Measurements from ENCODE around the gene IP6K2.

IP6K2 gene

DNA sequence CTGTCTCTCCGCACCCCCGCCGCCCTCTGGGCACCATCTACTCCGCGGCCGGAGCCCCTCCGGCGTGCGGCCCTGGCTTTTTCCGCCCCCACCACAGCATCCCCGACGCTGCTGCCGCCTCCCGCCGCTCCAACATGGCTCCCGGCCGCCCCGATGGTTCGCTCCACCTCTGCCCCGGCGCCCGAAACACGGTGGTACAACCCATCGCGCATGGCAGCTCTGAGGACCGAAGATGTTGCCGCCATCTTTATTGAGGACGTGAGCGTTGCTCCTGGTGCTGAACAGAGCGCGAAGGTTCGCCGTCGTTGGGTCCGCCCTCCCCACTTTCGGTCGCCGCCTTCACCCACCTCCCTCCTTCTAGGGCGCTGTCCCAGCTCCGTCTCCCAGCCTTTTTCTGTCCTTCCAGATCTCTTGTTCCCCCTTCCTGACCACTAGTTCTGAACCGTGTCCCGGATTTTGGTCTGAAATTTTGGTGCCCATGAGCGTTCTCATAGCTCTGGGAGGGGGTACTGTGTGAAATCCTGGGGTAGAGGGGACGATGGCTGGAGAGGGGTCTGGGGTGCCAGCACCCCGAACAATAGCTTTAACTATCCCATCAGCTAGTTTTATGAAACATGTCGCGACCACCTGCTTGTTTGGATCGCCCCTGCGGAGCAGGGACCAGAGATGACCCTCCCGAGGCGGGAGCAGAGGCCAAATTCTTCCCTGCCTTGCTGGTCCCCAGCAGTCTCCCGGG is 54.1 kb downstream of the IP6K2 start, which contains the start of gene CELSR3:
CELSR3 (minus strand) TSS at position 134 of the 736 bp plus-strand sequence. CDS start 252 bp downstream, outside the sequence.
- peak; percentile 65 for DNase-seq

DNA sequence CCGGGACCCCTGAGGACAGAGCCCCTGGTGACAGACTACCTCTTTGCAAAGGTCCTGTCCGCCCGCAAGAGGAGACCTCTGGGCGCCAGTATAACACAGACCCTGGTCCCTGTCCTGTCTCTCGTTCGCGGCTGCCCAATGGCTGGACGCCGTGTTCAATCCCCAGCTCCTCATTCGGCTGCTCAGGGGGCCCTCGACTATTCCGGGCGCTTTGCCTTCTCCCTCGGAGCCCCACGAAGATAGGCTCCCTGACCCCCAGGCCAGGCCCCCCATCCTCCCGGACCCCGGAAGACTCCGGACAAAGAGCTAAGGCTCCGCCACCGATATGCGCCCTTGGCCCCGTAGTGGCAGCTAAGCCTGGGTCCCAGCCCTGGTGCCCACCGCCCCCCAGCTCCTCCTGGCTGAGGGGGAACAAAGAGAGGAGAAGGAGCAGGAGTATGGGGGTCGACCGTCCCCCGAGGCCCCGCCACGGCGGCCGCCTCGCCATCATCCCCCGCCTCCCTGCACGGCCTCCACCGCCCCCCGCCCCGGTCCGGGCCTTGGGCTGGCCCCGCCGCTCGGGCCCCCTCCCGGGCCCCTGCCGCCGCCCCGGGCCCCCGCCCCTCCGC is 54.8 kb downstream of the IP6K2 start:
- DNase-seq = no peak

DNA sequence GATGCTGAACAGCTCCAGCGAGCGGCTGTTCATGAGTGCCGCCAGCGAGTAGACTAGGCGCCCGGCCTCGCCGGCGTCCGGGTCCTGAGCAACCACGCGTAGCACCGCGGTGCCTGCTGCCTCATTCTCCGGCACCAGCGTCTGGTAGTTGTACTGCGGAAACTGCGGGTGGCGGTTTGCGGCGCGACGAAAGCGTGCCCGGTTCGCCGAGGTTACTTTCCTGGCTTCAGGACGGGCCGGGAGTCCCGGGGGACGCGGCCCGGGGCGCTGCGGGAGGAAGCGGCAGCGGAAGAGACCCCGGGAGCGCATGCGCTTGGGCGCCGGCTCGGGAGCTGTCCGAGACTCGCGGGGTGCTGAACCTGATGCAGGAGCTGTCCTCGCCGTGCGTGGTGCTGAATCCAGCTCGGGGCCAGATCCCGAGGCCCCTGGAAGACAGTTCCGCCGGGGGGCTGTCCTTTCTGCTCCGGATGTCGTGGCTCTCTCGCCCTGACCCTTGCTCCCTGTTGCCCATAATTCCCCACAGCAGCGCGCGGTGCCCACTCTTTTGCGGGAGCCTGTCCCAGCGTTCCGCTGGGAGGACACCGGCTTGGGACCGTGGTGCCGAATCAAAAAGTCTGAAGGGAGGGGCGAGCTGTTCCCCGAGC is 55.4 kb downstream of the IP6K2 start:
- DNase-seq = peak; percentile 20

DNA sequence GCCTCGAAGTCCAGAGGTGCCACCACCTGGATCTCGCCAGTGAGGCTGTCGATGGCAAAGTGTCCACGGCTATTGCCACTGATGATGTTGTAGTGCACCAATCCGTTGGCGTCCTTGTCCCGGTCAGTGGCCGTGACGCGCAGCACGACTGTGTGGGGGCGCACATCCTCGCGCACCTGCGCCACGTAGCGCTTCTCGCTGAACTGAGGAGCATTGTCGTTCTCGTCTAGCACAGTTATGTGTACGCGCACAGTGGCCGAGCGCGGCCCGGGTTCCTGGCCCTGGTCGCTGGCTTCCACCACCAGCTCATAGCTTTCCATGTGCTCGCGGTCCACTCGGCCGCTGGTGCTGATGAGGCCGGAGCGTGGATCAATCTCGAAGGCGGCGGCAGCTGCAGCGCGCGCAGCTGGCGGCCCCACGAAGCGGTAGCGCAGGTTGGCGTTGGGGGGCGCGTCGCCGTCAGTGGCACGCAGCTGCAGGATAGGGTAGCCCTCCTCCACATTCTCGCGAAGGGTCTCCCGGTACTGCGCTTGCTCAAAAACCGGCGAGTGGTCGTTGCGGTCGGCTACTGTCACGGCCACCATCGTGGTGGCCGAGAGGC is 56.1 kb downstream of the IP6K2 start:
- DNase-seq = no peak

DNA sequence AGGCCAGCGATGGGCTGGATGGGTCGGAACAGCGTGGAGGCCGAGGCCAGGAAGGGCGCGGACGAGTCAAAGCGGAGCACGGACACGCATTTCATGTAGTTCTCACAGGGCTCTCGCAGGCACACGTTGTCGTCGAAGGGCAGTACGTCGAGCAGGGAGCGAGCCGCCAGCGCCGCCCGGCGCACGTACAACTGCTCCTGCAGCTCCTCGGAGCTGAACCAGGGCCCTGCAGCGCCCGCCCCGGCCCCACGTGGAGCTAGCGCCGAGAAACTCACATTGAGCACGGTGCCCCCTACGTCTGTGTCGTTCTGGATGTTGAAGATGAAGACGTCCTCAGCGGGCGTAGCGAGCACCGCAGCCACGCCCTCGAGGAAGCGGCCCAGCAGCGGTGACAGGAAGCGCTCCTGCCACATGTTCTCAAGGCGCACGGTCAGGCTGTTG is 60.2 kb downstream of the IP6K2 start:
- no peak for DNase-seq

DNA sequence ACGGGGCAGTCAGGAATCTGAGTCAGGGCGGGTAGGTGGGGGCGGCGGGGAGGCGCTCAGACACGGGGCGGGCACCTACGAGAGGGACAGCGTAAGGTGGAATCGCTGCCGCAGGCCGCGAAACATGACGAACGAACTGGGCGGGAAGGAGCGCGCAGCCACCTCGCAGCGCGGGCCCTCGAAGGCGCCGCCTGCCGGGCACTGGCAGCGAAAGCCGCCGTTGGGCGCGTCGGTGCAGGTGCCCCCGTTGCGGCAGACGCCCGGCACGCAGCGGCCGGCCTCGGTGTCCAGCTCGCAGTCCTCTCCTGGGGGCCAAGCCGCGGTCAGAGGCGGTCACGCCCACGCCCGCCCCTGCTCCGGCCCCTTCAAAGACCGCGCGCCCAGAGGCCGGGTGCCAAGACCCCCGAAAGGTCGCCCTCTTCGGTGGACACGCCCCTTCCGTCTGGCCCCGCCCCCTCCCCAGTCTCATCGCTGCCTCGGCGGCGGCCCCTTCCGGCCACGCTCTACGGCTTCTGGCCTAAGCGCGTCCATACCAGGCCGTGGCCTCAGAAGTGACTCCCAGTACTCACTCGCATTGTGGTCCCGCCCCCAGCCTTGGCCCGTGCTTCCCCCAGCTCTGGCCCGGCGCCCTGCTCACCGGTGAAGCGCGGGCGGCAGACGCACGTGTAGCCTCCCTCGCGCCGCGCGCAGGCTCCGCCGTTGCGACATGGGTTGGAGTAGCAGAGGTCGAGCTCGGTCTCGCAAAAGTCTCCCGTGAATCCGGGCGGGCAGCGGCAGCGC is 60.8 kb downstream of the IP6K2 start:
- peak; percentile 21 for DNase-seq

DNA sequence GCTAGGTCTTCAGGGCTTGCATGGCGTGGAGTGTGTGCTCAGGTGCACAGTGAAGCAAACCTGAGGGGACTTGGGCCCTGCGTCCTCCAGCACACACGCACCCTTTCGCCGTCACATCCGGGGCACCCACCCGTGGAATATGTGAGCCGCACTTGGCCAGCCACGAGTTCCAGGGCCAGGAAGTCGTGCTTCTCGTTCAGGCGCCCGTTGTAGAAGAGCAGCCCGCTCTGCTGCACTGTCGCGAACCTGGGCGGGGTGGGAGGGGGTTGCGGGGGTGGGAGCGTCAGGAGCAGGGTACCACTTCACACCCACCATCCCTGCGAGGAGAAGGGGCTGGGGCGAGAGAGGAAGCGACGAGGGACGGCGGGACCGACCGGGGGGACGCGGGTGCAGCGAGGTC is 61.4 kb downstream of the IP6K2 start:
- no peak for DNase-seq

DNA sequence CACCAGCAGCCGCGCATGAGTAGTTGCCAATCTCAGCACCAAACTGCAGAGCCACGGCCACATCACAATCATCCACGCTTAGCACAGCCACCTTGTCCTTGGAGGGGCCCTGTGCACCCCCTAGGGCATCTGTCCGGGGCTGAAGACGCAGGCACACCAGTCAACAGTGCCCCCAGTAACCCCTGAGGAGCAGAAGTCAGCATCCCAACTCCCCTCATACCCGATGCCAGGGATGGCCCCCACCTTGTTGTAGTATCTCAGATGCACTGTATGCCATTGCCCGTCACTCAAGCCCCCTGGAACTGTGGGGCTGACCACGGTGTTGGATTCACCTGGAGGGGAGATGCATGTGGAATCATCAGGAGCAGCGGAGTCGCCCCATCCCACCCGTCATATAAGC is 62.0 kb downstream of the IP6K2 start:
- DNase-seq = no peak

DNA sequence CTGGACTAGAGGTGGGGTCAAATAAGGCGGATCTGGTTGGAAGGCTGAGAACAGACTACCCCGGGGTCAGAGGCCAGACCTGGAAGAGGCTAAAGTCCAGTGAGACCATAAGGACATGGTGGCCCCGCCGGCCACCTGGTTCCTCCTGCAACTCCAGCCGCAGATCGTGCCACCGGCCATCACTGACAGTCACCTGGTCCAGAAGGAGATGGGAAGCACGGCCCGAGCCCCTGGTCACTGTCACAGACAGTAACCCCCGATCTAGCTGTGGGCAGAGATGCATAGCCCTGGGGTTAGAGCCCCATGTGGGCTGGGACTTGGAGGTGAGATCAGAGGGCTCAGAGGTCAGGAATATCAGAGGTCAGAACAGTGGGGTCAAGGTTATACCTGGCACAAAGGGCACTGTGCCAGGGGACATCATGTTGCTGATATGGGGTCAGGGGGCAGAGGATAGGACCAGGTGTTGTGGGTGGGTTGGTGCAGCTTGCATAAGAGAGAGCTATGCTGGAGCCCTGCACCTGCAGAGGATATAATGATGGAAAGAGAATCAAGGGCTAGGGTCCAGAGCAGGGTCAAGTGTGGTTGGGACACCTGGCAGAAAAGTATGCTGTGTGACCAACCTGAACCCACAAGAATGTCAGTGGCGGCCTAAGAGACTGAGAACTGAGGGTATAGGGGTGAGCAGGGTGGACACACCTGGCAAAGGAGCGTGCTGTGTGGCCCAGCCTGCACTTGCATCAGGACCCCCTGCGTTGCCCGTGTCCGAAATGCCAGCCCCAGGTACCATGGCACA is 63.9 kb downstream of the IP6K2 start:
- no peak for DNase-seq

DNA sequence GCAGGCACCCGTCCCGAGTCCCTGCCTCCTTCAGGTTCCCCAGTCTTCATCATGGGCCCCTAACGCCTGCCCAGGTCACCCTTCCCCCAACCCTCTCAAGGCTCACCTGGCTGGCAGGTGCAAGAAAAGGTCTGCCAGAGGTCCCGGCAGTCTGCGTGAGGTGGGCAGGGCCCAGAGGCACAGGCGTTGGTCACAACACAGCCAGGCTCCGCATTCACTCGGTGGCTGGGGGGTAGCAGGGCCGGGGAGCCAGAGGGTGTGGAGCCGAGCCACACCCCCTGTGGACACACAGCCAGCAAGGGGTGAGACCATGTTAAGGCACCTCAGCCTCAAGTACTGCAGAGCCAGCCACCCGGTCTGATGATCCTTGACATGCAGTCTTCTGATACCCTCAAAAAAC is 65.2 kb downstream of the IP6K2 start:
- DNase-seq = no peak

DNA sequence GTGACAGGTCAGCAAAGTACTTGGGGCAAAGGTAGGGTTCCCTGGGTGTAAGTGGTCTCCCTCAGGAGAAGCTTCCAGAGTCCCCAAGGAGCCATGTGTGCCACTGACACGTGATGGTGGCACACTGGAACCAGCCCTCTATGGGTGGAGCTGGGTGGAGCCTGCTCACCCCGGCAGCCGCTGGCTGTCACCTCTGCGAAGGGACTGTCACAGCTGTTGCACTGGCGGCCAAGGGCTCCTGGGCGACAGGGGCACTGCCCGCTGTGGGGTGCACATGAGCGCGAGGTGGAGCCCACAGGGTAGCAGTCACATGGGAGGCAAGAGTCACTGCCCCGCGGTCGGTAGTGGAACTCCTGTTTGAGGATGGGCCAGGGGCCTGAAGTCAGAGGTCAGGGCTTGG is 66.3 kb downstream of the IP6K2 start:
- DNase-seq = no peak

DNA sequence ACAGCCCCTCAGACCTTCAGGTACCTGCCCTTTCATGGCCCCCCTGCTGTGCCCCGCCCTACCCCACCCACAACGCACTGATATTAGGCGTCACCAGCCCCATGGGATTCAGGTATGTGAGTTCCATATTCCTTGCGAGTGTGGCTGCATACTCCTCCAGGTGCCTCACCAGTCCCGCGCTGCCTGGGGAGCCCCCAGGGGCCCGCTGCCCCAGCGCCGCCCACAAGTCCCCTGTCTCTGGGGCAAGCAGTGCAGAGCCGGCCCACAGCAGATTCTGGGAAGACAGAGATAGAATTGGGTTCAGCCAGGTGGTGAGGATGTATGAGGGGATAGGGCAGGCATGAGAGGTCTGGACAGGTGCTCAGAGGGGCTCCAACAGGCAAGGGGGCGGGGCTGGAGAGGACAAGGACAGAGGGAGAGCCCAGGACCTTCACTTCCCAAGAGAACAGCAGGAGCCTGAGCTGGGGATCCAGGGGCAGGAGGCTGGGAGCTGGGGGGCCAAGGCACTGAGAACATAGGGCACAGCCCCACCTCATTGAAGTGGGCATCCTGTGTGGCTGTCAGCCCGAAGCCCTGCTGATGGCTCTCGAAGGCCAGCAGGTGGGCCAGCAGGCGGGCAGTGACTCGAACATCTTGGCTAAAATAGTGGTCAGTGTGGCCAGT is 68.7 kb downstream of the IP6K2 start:
- DNase-seq = no peak

DNA sequence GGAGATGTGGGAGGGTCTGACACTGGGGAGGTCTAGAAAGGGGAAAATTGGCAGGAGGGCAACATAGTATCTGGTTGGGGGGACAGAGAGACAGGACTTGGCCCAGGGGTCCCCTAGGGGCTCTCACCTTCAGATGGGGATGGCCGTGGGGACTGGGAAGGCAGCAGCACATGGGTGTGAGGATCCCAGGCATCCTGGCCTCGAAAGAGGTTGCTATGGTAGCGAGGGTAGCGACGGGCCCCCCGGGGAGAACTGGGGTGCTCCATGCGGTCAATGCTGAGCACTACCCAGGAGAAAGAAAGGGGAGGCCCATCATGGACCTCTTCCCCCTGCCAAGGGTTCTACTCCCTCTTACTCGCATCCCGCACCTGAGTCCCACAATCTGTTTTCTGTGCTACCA is 69.3 kb downstream of the IP6K2 start:
- no peak for DNase-seq

DNA sequence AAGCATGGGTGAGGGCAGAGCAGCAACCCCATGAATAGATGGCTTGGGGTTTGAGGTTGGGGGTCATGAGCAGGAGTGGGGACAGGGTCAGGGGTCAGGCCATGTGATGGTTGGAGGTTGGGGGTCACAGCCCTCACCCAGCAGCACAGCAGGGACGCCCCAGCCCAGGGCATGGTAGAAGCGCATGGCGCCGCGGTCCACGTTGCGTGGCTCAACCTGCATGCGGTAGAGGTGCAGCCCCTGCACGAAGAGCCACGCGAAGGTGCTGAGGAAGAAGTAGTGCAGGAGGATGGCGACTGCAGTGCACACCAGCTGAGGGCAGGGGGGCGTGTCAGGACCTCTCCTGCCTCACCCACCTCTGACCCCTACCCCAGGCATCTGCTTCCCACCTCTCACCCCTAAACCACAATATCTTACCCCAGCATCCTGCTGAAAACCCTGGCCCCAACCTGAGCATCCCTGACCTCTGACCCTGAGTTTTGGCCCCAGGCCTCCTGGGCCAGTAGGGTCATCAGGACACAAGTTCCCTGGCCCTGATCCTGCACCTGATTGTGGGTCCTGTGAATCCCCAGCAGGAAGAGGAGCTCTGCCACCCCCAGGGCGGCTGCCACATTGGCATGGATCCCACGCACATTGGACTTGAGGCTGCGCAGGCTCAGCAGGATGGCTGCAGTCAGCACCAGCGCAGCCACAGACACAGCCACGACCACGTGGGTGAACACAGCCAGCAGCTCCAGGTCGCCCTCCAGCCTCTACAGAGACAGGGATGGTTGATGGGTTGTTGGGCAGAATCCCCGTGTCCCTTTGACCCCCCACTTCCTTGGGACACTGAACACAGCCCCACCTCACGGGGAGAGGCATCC is 71.9 kb downstream of the IP6K2 start:
- DNase-seq = no peak

DNA sequence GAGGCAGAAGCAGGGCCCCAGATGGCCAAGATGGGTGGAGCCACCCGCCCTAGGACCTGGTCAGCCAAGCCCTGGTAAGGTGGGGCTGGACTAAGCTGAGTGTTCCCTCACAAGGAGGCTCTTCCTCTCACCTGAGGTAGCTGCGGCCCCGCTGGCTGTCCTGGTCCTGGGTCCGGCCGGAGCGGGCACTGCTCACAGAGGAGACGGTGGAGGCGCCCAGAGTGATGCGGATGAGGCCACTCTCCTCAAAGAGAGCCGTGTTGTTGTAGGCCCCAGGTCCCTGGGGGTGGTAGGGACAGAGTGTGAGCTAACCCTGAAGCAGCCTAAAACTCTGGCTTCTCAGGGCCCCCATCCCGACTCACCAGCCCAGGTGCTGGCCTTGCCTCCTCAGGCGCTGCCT is 74.4 kb downstream of the IP6K2 start:
- DNase-seq = no peak

DNA sequence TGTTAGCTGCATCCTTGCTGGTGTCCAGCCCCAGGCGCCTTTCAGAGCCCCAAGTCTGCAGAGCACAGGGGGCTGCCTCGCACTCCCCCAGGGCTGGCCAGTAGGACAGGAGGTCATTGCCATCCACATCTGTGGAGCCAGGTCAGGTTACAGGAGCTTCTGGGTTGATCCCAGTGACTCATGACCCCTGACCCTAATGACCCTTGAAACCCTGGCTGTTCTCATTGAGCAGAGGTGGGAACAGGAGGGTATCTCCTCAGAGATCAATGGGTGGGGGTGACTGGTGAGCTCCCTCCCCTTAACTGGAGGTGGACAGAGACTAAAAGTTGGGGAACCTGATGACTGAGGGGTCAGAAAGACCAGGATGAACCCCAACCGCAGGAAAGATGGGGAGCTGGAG is 75.6 kb downstream of the IP6K2 start:
- DNase-seq = no peak

DNA sequence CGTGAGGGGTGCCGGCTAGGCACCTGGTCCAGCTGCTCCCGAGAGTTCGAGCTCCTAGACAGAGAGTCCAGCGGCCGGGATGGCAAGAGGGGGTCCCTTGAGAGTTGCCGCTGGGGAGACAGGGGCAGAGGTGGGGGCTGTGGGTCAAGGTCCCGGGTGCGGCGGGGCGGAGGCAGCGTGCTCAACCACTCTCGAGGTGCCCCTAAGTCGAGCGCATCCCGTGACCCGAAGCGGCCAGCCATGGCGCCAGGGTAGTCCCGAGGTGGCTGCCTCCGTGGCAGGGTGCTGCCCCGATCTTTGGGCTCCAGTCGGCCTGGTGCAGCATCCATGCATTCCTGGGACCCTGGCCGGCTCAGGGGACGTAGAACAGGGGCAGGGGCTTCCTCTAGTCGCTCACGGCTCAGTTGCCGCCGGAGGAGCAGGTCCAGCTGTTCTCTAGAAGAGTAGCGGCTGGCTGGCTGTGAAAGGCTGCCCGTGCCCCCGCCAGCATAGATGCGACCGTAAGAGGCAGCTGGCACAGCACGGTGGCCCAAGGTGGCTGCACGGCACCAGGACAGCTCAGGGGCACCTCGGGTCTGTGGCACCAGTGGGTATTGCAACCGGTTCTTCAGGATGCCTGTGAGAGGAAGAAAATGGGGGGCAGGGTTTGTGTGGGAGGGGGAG is 76.9 kb downstream of the IP6K2 start:
- DNase-seq = no peak
